RWPE2 (cell line): Measurements from ENCODE around the gene ZNF322.
A peak's percentile ranks its signal among the peaks of the same experiment; 100 is the strongest.

ENCODE experiments used
- ATAC-seq: fragments of 200-7000 bp; cut with Tn5 transposase; 3 replicates; pipeline ENCODE4 v1.9.1; 2021; ENCODE audit warnings: low read depth
- DNase-seq: peaks from one replicate; pipeline ENCODE4 v3.0.0-alpha.2; 2020; ENCODE audit warnings: low spot score
- H3K27ac ChIP-seq: fragments of 450-650 bp; 2 replicates; pipeline ENCODE4 v1.5.1; 2017; ENCODE audit warnings: mild to moderate bottlenecking; ENCODE audit not compliant: poor library complexity, severe bottlenecking
- H3K27me3 ChIP-seq: fragments of 250-450 bp; sonication (Bioruptor Pico); 2 replicates; pipeline ENCODE4 v1.5.1; 2021; ENCODE audit warnings: mild to moderate bottlenecking, moderate library complexity; ENCODE audit not compliant: insufficient read depth, poor library complexity, severe bottlenecking
- H3K36me3 ChIP-seq: fragments of 250-450 bp; sonication (Bioruptor Pico); 2 replicates; pipeline ENCODE4 v1.5.1; 2020; ENCODE audit warnings: low read depth, mild to moderate bottlenecking, moderate library complexity
- H3K4me1 ChIP-seq: fragments of 250-450 bp; sonication (Bioruptor Pico); 2 replicates; pipeline ENCODE4 v1.5.1; 2021; ENCODE audit warnings: mild to moderate bottlenecking, moderate library complexity; ENCODE audit not compliant: insufficient read depth, poor library complexity, severe bottlenecking
- H3K4me3 ChIP-seq: fragments of 250-450 bp; sonication (Bioruptor Pico); 2 replicates; pipeline ENCODE4 v1.5.1; 2021; ENCODE audit warnings: mild to moderate bottlenecking, moderate library complexity; ENCODE audit not compliant: severe bottlenecking
- H3K9me3 ChIP-seq: fragments of 250-450 bp; sonication (Bioruptor Pico); 2 replicates; pipeline ENCODE4 v1.5.1; 2021; ENCODE audit warnings: mild to moderate bottlenecking, moderate library complexity; ENCODE audit not compliant: severe bottlenecking
- TF ChIP-seq, protein P1 (sequence below): fragments of 450-650 bp; IDR thresholded peaks from one replicate; pipeline ENCODE4 v1.5.1; 2017; ENCODE audit warnings: mild to moderate bottlenecking, moderate library complexity; ENCODE audit not compliant: poor library complexity, severe bottlenecking

ZNF322 gene

DNA sequence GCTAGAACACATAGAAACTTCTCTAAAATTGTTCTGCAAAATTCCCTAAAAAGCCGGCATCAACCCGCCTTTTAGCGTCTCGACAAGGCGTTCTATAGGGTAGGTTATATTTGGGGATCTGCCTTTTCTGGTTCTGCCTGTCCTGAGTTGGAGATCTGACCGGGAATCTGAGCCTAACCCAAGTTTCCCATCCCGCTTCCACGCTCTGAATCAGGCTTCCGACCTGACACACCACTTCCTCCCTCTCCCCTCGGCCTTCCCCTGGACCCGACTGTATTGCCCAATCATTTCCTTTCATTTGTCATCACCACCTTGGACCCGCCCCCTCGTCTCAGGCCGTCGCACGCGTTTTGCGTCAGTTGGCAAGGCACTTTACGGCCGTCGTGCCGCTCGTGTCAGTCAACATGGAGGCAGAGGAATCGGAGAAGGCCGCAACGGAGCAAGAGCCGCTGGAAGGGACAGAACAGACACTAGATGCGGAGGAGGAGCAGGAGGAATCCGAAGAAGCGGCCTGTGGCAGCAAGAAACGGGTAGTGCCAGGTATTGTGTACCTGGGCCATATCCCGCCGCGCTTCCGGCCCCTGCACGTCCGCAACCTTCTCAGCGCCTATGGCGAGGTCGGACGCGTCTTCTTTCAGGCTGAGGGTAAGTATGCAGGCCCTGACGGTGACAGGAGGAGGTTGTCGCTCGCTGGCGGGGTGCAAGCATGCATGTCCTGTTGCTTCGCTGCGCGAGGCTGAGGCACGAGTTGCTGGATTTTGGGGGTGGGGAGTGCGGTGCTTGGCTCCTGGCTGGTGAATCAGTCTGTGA, 62.8 kb downstream of the ZNF322 start, which contains the start of gene ABT1:
TSS of gene ABT1 (plus strand) at position 375 of the 810 bp plus-strand sequence. CDS start at position 405, 30 bp downstream.
- ATAC-seq, result peak; percentile 80
- peak; percentile 96 for DNase-seq
- Histone ChIP-seq H3K36me3 (peaks cover 15% of the 10 kb centered on the region), H3K4me3 (peak within 1 kb of the TSS; percentile 87), H3K27me3 (no peaks in the 10 kb centered on the region), H3K9me3 (no peaks in the 10 kb centered on the region), H3K4me1 (no peaks in the 10 kb centered on the region), H3K27ac (peak within 1 kb of the TSS; percentile 74)
- TF ChIP-seq, protein P1, sequence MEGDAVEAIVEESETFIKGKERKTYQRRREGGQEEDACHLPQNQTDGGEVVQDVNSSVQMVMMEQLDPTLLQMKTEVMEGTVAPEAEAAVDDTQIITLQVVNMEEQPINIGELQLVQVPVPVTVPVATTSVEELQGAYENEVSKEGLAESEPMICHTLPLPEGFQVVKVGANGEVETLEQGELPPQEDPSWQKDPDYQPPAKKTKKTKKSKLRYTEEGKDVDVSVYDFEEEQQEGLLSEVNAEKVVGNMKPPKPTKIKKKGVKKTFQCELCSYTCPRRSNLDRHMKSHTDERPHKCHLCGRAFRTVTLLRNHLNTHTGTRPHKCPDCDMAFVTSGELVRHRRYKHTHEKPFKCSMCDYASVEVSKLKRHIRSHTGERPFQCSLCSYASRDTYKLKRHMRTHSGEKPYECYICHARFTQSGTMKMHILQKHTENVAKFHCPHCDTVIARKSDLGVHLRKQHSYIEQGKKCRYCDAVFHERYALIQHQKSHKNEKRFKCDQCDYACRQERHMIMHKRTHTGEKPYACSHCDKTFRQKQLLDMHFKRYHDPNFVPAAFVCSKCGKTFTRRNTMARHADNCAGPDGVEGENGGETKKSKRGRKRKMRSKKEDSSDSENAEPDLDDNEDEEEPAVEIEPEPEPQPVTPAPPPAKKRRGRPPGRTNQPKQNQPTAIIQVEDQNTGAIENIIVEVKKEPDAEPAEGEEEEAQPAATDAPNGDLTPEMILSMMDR, result no peak

DNA sequence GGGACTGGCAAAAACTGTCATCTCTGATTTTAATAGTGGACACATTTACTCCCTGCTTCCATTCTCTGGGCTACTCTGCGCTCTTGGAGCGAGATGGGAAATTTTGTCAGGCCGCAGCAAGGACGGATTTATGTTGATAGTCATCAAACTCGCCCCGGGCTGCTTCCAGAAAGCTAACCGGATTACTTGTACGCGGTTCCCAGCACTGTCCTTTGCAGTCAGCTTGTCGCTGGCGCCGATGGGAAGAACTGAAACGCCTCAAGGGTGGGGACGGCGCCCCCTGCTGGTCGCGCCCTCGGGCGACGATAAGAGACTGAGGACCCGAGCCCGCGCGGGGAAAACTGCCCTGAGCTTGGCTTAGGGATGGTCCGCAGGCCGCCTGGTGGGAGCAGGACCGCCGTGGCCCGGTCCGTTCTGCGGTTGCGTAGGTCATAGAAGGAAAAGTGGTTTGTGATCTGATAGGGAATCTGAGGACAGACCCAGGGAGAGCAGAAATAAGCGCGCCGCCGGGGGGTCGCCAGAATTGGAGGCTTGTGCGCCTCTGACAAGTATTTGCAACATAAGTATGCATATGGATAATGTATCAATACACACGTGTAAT, 63.8 kb downstream of the ZNF322 start:
- Histone ChIP-seq H3K4me3 (peak overlapping the region; percentile 87), H3K27me3 (no peaks in the 10 kb centered on the region), H3K36me3 (peaks cover 15% of the 10 kb centered on the region), H3K9me3 (no peaks in the 10 kb centered on the region), H3K27ac (peak overlapping the region; percentile 74), H3K4me1 (no peaks in the 10 kb centered on the region)
- ATAC-seq (peak; percentile 65), DNase-seq (peak; percentile 88)
- TF ChIP-seq, protein P1, result peak; percentile 96

DNA sequence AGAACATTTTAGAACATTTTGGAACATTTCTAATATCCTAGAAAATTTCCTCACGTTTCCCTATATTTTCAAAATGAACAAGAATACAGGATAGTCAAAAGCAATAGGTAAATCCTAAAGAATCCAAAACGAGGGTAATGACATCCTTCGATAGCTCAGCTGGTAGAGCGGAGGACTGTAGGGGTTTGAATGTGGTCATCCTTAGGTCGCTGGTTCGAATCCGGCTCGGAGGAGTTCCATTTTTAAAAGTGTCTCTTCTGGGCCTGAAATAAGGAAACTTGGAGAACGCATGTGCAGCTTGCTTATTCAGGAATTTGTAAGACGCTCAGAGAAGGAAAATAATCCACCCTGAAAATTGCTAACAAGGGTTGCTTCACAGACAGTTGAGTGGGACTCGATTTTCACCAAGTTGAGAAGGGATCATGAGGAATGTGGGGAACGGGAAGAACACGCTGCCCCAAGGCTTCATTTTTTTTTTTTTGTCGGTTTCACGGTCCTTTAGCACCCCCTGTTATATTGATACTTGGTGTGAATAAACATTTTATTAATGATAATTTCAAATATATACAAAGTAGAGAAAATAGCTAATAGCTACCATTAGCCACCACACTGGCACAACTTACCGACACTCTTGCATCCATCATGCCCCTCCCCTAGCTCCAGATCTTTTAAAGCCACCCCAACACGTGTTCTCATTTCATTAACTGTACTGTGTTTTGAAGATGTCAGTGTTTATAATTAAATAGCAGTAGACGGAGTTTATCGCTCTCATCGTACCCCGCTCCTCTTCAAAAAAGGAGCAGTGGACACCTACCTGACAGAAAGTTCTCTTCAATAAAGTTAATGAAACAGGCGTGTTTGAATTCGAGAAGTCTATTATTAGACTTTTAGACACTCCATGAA, 64.6 kb downstream of the ZNF322 start:
- H3K4me1 ChIP-seq, result no peaks in the 10 kb centered on the region
- peak overlapping the region; percentile 87 for H3K4me3 ChIP-seq
- peak overlapping the region; percentile 74 for H3K27ac ChIP-seq
- TF ChIP-seq, protein P1, result no peak
- H3K9me3 ChIP-seq, result no peaks in the 10 kb centered on the region
- peaks cover 15% of the 10 kb centered on the region for H3K36me3 ChIP-seq
- no peak for DNase-seq
- peak; percentile 33; the same call in 2 of the 3 replicates for ATAC-seq
- H3K27me3 ChIP-seq, result no peaks in the 10 kb centered on the region

DNA sequence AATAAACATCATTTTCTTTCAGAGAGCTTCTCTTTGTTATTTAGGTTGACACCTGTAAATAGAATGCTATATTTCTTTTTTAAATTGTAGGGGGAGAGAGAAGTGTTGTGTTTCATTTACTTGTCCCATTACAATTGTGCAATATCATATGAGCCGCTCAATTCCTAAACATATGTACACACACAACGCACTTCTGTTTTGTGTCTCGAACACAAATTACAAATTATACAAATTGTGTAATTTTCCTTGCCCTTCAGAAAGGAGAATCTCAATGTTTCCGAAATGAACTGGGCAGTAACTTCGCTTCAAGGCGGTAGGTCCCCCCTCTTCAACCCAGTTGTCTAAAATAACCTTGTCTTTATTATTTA, 65.4 kb downstream of the ZNF322 start:
- Histone ChIP-seq H3K4me3 (no peak overlapping the region), H3K27me3 (no peaks in the 10 kb centered on the region), H3K9me3 (no peaks in the 10 kb centered on the region), H3K36me3 (peaks cover 12% of the 10 kb centered on the region), H3K4me1 (no peaks in the 10 kb centered on the region), H3K27ac (no peak overlapping the region)
- ATAC-seq (no peak), DNase-seq (no peak)
- TF ChIP-seq, protein P1, result no peak
